Fibroblast of mammary gland (primary cell): ENCODE measurements around the gene SVIL.
"Not testable (repeated sequence)": the region's sequence is repeated elsewhere in the genome, so short reads cannot be mapped to it uniquely, and the experiment has no call there.

ENCODE experiments used
- DNase-seq: peaks from one replicate; pipeline ENCODE4 v3.0.0-alpha.2; 2010; ENCODE audit warnings: low read depth
- H3K4me3 ChIP-seq: 2 replicates; pipeline ENCODE4 v1.5.1; 2011; ENCODE audit warnings: low read depth, mild to moderate bottlenecking, low read length, moderate library complexity; ENCODE audit not compliant: control insufficient read depth
- TF ChIP-seq, protein P1 (sequence below): conservative IDR thresholded peaks from 2 replicates; pipeline ENCODE4 v1.5.1; 2011; ENCODE audit warnings: low read depth, low read length, inconsistent platforms; ENCODE audit not compliant: control insufficient read depth, insufficient read depth

The SVIL gene

DNA sequence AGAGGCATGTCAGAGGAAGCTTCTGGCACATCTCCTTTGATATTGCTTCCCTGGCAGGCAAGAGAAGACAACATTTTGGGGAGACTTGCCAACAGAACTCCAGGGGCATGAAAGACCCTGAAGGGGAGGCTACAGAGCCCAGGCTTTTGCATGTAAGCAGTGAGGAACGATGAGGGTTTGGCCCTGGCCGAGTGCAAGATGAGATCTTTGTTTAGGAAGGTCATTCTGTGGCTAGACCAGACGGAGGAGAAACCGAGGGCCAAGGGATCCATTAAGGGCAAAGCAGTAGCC lies 3.8 kb downstream of the SVIL start:
- no peak overlapping the region for H3K4me3 ChIP-seq

DNA sequence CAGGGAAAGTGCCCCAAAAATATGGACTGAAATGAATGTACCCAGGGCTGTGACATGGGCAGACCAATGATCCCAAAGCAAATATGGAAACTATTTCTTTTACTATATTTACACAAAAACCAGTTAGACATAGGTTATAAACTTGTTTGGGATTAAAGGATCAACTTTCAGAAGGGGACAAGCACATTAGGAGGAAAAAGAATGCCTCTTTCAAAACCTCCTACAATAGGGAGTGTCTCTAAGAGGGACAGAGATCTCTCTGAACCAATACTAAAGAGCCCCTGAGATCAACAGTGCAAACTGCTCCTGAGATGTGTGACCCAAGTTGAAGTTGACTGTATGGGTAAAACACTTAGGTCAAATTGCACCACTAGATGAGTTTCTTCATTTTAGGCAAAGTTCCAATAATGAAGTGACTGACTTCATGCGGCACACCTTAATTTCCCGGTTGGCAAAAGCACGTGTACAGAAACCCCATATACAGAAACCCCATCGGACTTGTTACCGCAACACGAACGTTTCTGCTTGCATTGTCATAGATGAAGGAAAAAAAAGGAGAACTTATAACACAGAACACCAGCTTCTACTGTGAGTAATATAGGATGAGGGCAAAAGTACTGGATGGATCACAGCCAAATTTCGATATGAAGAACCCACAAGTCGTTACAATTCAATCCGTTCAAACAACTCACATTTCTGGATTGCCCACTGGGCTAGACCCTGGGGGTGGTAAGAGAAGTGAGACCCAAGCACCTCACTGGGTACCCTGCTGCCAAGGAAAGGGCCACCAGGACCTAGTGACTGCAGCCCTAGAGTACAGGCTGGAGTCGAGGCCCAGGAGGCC lies 4.3 kb downstream of the SVIL start:
- no peak overlapping the region for H3K4me3 ChIP-seq
- TF ChIP-seq, protein P1, sequence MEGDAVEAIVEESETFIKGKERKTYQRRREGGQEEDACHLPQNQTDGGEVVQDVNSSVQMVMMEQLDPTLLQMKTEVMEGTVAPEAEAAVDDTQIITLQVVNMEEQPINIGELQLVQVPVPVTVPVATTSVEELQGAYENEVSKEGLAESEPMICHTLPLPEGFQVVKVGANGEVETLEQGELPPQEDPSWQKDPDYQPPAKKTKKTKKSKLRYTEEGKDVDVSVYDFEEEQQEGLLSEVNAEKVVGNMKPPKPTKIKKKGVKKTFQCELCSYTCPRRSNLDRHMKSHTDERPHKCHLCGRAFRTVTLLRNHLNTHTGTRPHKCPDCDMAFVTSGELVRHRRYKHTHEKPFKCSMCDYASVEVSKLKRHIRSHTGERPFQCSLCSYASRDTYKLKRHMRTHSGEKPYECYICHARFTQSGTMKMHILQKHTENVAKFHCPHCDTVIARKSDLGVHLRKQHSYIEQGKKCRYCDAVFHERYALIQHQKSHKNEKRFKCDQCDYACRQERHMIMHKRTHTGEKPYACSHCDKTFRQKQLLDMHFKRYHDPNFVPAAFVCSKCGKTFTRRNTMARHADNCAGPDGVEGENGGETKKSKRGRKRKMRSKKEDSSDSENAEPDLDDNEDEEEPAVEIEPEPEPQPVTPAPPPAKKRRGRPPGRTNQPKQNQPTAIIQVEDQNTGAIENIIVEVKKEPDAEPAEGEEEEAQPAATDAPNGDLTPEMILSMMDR, result no peak
- no peak for DNase-seq

More for the DNA sequence above, 3.8 kb downstream of the SVIL start:
- DNase-seq, result no peak
- TF ChIP-seq, protein P1, result no peak

DNA sequence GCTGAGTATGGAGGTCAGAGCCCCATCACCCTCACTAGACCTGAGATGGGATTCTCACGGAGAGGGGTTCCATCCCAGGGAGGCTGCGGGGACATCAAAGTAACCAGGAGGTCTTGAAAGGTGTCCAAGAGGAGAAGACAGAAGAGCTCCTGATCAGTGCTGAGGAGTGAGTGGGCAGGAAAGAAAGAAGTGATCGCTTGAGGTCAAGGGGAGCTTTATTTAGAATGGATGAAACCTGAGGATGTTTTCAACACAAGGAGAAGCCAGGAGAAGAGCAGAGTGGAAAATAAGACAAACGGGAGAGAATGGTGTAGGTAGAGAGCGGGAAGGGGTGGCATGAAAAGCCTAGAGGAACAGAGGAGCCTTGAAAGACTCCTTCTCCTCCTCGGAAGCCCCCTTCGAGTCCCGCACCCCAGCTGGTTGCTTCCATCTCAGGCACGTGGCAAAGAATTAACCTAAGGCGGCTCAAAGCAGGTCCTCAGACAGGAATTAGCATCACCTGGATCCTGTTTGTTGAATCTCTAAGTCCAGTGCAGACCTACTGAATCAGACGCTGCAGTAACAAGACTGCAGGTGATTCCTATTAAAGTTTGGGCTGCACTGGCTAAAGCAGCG lies 5.8 kb downstream of the SVIL start:
- DNase-seq, result no peak
- H3K4me3 ChIP-seq, result no peak overlapping the region
- TF ChIP-seq, protein P1, result no peak

DNA sequence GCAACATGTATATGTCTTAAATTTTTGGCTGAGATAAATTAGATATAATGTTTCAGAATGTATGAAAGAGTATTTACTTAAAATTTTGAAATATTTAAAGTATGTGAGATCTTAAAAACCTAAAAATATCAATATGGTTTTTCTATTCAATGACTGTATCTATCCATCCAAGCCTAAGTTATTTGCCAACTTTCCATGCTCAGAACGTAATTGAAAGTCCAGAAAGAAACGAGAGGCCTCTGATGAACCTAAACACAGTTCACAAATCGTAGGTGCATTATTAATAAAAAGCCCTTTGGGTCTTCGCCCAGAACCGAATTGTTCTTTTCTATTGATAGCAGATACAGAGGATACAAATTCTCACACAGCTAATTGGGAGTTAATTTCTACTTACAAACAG lies 6.5 kb downstream of the SVIL start:
- TF ChIP-seq, protein P1, result no peak
- no peak overlapping the region for H3K4me3 ChIP-seq
- DNase-seq, result no peak

DNA sequence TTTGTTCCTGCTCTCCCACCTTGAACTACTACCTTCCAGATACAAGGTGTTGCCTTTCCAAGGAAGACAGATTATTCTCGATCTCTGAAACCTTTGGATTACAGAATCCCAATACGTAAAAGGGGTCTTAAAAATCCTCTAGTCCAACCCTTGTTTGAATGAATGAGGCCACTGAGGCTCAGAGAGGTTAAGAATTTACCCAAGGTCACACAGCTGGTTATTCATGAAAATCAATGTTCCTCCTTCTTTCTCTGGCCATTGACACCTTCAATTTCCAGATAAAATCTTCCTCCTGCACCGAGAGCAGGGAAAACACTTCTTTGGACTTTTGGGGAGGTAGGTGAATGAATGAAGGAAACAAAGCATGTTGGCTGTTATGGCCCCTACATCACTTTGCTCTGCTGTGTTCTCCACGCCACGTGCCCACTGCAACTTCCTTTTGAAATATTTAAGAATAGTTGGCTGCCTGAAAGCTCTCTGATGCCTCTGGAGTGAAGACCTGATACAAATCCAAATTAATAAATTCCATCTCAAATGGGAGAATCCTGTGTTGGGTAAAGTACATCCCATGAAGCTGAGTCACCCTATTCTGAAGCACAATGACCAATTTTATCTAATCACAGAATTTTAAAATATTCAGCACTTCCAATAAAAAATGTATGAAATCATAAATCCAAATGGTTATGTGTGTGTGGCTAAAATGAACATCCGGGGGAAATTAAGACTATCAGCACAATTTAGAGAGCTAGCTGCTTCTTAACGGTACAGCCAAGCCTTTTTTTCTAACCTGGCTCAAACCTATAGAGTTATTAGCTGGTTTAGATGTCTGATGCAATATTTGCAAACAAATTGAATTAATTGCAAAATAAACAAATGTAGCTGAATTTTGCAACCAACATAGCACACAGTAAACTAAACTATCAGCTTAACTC lies 7.3 kb downstream of the SVIL start:
- peak; percentile 61 for DNase-seq
- TF ChIP-seq, protein P1, result no peak
- H3K4me3 ChIP-seq, result no peak overlapping the region

DNA sequence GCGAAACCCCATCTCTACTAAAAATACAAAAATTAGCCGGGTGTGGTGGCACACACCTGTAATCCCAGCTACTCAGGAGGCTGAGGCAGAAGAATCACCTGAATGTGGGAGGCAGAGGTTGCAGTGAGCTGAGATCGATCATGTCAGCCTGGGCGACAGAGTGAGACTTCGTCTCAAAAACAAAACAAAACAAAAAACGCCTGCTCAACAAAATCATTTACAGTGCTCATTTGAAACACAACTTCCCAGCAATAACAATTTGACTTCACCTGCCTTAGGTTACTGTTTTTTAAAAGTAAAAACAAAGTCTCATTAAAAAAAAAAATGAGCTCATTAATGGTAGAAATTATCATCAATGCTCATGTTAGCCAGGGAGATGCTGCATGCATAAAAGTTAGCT lies 10.4 kb downstream of the SVIL start:
- DNase-seq, result not testable (repeated sequence)

DNA sequence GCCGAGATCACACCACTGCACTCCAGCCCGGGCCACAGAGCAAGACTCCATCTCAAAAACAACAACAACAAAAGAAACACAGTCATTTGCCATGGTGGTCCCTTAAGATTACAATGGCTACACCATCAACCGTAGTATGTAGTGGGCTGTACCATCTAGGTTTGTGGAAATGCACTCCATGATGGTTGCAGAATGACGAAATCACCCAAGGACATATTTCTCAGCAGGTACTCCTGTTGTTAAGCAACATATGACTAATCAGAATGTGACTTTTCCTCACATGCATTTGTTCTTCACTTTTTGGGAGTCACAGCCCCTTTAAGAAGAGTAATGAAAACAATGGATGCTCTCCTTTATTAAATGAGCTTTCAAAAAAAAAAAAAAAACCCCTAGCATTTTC lies 11.0 kb downstream of the SVIL start:
- TF ChIP-seq, protein P1, result no peak
- DNase-seq, result peak; percentile 62
- no peak overlapping the region for H3K4me3 ChIP-seq

More for the DNA sequence above, 10.4 kb downstream of the SVIL start:
- H3K4me3 ChIP-seq, result not testable (repeated sequence)
